Heart right ventricle (tissue), 16 donors: ENCODE data around the gene DNASE1L2. TPM values are rescaled to one million over a fixed set of nuclear protein-coding genes. Genes with fewer than 3 reads are reported as not detected.

ENCODE experiments used
- ATAC-seq, 8 donors: fragments of 200-7000 bp; cut with Tn5 transposase; one replicate each; pipeline ENCODE4 v1.9.1; 2020; ENCODE audit warnings: mild to moderate bottlenecking in 8 of 8, moderate library complexity in 8 of 8, moderate number of reproducible peaks in 1 of 8
- DNase-seq, 2 donors: peaks; one replicate each; pipeline ENCODE4 v3.0.0-alpha.2; 2020
- H3K27ac ChIP-seq, 10 donors: fragments of 200-600 bp; sonication (generic) in 2 of 10; one replicate each; pipeline versions ENCODE4 v1.5.0 to v1.8.0; 2020 to 2022; ENCODE audit warnings: mild to moderate bottlenecking in 3 of 10
- H3K27me3 ChIP-seq, 7 donors: fragments of 200-600 bp; one replicate each; pipeline ENCODE4 v1.8.0; 2021 to 2022; ENCODE audit warnings: mild to moderate bottlenecking in 2 of 7
- H3K36me3 ChIP-seq, 9 donors: fragments of 200-600 bp; sonication (generic) in 1 of 9; one replicate each; pipeline versions ENCODE4 v1.5.0 to v1.8.0; 2020 to 2022; ENCODE audit warnings: mild to moderate bottlenecking in 2 of 9
- H3K4me1 ChIP-seq, 9 donors: fragments of 200-600 bp; sonication (generic) in 1 of 9; one replicate each; pipeline versions ENCODE4 v1.5.0 to v1.8.0; 2020 to 2022; ENCODE audit warnings: mild to moderate bottlenecking in 4 of 9
- H3K4me3 ChIP-seq, 10 donors: fragments of 200-600 bp; sonication (generic) in 2 of 10; one replicate each; pipeline versions ENCODE4 v1.5.0 to v1.8.0; 2020 to 2022; ENCODE audit warnings: mild to moderate bottlenecking in 7 of 10, moderate library complexity in 2 of 10
- H3K9me3 ChIP-seq, 11 donors: fragments of 200-600 bp in 10 of 11; sonication (generic) in 2 of 11; one replicate each; pipeline versions ENCODE4 v1.5.0 to v1.8.0; 2013 to 2022; ENCODE audit warnings: mild to moderate bottlenecking in 2 of 11, control low read depth in 1 of 11, moderate library complexity in 1 of 11
- CTCF ChIP-seq, 9 donors: fragments of 200-600 bp; sonication (generic) in 2 of 9; IDR thresholded peaks; one replicate each; pipeline versions ENCODE4 v1.5.0 to v1.8.0; 2021 to 2022; ENCODE audit warnings: antibody characterized with exemption in 9 of 9, mild to moderate bottlenecking in 5 of 9, moderate library complexity in 1 of 9
- WGBS, 2 donors: extraction: QIAGEN DNeasy Blood & Tissue Kit; methylation state at CpG; one replicate each; pipeline ENCODE4 v1.1.7; 2013; ENCODE audit warnings: inconsistent platforms in 1 of 2; 5-methylcytosine and 5-hydroxymethylcytosine counted together
- intact Hi-C, 10 donors: fragments of 100-400 bp; cut with DNase I; formaldehyde crosslinking; loops; one replicate each; pipeline versions ENCODE4 v1.11.1 to v1.14.2; 2022
- polyA plus RNA-seq, 2 donors: library from polyadenylated mRNA; stranded (reverse); fragments of 200-250 nt; gene quantifications; one replicate each; pipeline ENCODE4 v1.2.3, GENCODE V29; 2013
- total RNA-seq, 10 donors: library from RNA; stranded (reverse); fragmentation: NEBNext Ultra II Directional in 3 of 10; extraction: Animal tissue kit (Norgen Biotek cat#: 25700) in 3 of 10; gene quantifications; one replicate each; pipeline versions ENCODE4 v1.2.1 to v1.2.4, GENCODE V29; 2021 to 2023
- donor health status: Arrhythmogenic right ventricular cardiomyopathy.
- donor health status: ischemic (EF 13 %, LVEDD 7.1; RV severe dilation, severe dysfunction).
- donor health status: healthy with polysubstance abuse.
- donor health status: DM: no; HTN: yes; CAD: no.
- donor health status: DM: no; HTN: no; CAD: no.
- donor health status: ischemic (EF 25% LVEDD 6.9; RV normal size, moderate dysfunction).
- donor health status: ischemic (EF 25% LVEDD 5.7; RV mildly dilated, moderate dysfunction).
- donor health status: healthy.
- donor health status: DM: yes; HTN: yes; CAD: no.
- donor health status: Ischemic cardiomyopathy.
- donor health status: ischemic (EF 35%, LVEDD 5.7; RV mildly dilated, moderate dysfunction).
- donor health status: nonischemic (EF 11% LVEDD 7.7; RV severe dilation, severe dysfunction).
- donor health status: DM: yes; HTN: yes; CAD: no.
- donor health status: PGD.
- donor health status: ischemic (EF 29% LVEDD 5.4; RV normal size, mild dysfunction).
- donor health status: nonischemic (EF 23%, LVEDD 6.1; RV moderate dilation, normal function).

The DNASE1L2 gene
- total and polyA plus RNA-seq, 12 donors: 0.15 to 1.2 (median 0.35) TPM; not detected in 1

- Histone ChIP-seq H3K4me3 (peak within 1 kb of the TSS; percentile 69 to 96 (median 92)), H3K4me1 (peaks cover 10 to 32% (median 25%) of the 10 kb centered on the region in 9 donors), H3K36me3 (peaks cover 0 to 26% (median 5%) of the 10 kb centered on the region in 9 donors), H3K27me3 (no peaks in the 10 kb centered on the region), H3K9me3 (no peaks in the 10 kb centered on the region), H3K27ac (peak within 1 kb of the TSS; percentile 49 to 96 (median 90))
- 0% methylated on average over 79 to 82 of the region's 82 CpGs for WGBS, 2 donors
- intact Hi-C loops: loop anchor here in 1 of 10 donors (5.0 kb wide), 1 partner anchor 211 kb away; no protein-coding TSS in a partner anchor
- peak in 5 of 9 donors; percentile 8 to 34 (median 19) for TF ChIP-seq CTCF (IDR thresholded peaks at IDR 0.05)
- ATAC-seq (peak; percentile 99 to 100 (median 100)), DNase-seq (peak; percentile 100)
These were observed 12.9 kb upstream of the DNASE1L2 start, which contains the start of gene E4F1 for GRCh38 chr16:2223221-2223941. TSS of gene E4F1 (plus strand) at chr16:2223591. CDS start at chr16:2223614, 23 bp downstream.

GRCh38 chr16:2223942-2224486 is 12.2 kb upstream of the DNASE1L2 start:
- intact Hi-C loops: loop anchor here in 1 of 10 donors (5.0 kb wide), 1 partner anchor 212 kb away; no protein-coding TSS in a partner anchor
- 7 to 8% methylated on average over 22 of the region's 22 CpGs for WGBS, 2 donors
- ATAC-seq (peak; percentile 22 to 66 (median 47)), DNase-seq (peak; percentile 33 to 43)
- Histone ChIP-seq H3K4me1 (peaks cover 10 to 32% (median 25%) of the 10 kb centered on the region in 9 donors), H3K9me3 (no peaks in the 10 kb centered on the region), H3K27ac (peak overlapping the region; percentile 49 to 96 (median 90)), H3K4me3 (peak overlapping the region; percentile 69 to 96 (median 92)), H3K36me3 (peaks cover 0 to 32% (median 12%) of the 10 kb centered on the region in 9 donors), H3K27me3 (no peaks in the 10 kb centered on the region)
- TF ChIP-seq CTCF (IDR thresholded peaks at IDR 0.05): peak in 2 of 9 donors; percentile 23 to 31

- 71 to 74% methylated on average over 9 of the region's 9 CpGs for WGBS, 2 donors
- H3K36me3 ChIP-seq: peaks cover 2 to 55% (median 23%) of the 10 kb centered on the region in 9 donors
These were observed 9.9 kb upstream of the DNASE1L2 start for GRCh38 chr16:2226245-2226793.

More at GRCh38 chr16:2226245-2226793, 9.9 kb upstream of the DNASE1L2 start:
- H3K4me1 ChIP-seq: peaks cover 10 to 32% (median 25%) of the 10 kb centered on the region in 9 donors
- ATAC-seq: no peak
- TF ChIP-seq CTCF (IDR thresholded peaks at IDR 0.05): no peak
- DNase-seq: no peak
- H3K27ac ChIP-seq: peak overlapping the region in 1 of 10 donors; percentile 35
- no peaks in the 10 kb centered on the region for H3K9me3 ChIP-seq
- H3K4me3 ChIP-seq: no peak overlapping the region
- intact Hi-C loops: no loop called here
- no peaks in the 10 kb centered on the region for H3K27me3 ChIP-seq
